Neutrophil (primary cell): ENCODE results near the gene EEPD1.

Source experiments
- H3K27ac ChIP-seq: fragments of 200-600 bp; sonication (generic); 2 replicates; pipeline ENCODE4 v1.5.1; 2016; ENCODE audit warnings: mild to moderate bottlenecking, moderate library complexity
- H3K27me3 ChIP-seq: fragments of 200-600 bp; sonication (generic); 2 replicates; pipeline ENCODE4 v1.6.0; 2016; ENCODE audit warnings: mild to moderate bottlenecking
- H3K36me3 ChIP-seq: fragments of 200-600 bp; sonication (generic); 2 replicates; pipeline ENCODE4 v1.5.1; 2017
- H3K4me1 ChIP-seq, 2 experiments: fragments of 200-600 bp in 1 of 2; sonication (generic) in 1 of 2; 1 replicate in 1 of 2; 2 replicates in 1 of 2; pipeline versions ENCODE4 v1.5.1 to v1.6.1; 2013 to 2016; ENCODE audit warnings: low read depth in 1 of 2, low read length in 1 of 2, mild to moderate bottlenecking in 1 of 2, moderate library complexity in 1 of 2; ENCODE audit not compliant: control insufficient read depth in 1 of 2, insufficient read depth in 1 of 2
- H3K4me3 ChIP-seq, 2 experiments: fragments of 200-600 bp in 1 of 2; sonication (generic) in 1 of 2; 1 replicate in 1 of 2; 2 replicates in 1 of 2; pipeline ENCODE4 v1.5.1; 2013 to 2016; ENCODE audit warnings: low read depth in 1 of 2, low read length in 1 of 2, mild to moderate bottlenecking in 1 of 2, moderate library complexity in 1 of 2
- H3K9me3 ChIP-seq: fragments of 200-600 bp; sonication (generic); 2 replicates; pipeline ENCODE4 v1.5.1; 2016
- CTCF ChIP-seq: fragments of 200-600 bp; sonication (generic); IDR thresholded peaks from 2 replicates; pipeline ENCODE4 v1.5.1; 2016; ENCODE audit warnings: antibody characterized with exemption

Gene EEPD1

GRCh38 chr7:36262309-36263094 is 109.4 kb downstream of the EEPD1 start:
- H3K27me3 ChIP-seq, result no peaks in the 10 kb centered on the region
- H3K4me3 ChIP-seq, result peak overlapping the region; percentile 9 to 42
- peaks cover 80 to 89% of the 10 kb centered on the region in 2 experiments for H3K4me1 ChIP-seq
- TF ChIP-seq CTCF, result no peak
- peak overlapping the region; percentile 95 for H3K27ac ChIP-seq
- no peaks in the 10 kb centered on the region for H3K9me3 ChIP-seq
- no peaks in the 10 kb centered on the region for H3K36me3 ChIP-seq

- Histone ChIP-seq H3K36me3 (no peaks in the 10 kb centered on the region), H3K4me1 (peaks cover 84 to 93% of the 10 kb centered on the region in 2 experiments), H3K27me3 (no peaks in the 10 kb centered on the region), H3K4me3 (peak overlapping the region; percentile 39 to 41), H3K27ac (peak overlapping the region; percentile 95), H3K9me3 (no peaks in the 10 kb centered on the region)
- TF ChIP-seq CTCF, result no peak
Observed at GRCh38 chr7:36263095-36263484, 110.0 kb downstream of the EEPD1 start.

GRCh38 chr7:36264123-36264801 is 111.2 kb downstream of the EEPD1 start:
- Histone ChIP-seq H3K27me3 (no peaks in the 10 kb centered on the region), H3K36me3 (no peaks in the 10 kb centered on the region), H3K4me1 (peaks cover 84 to 93% of the 10 kb centered on the region in 2 experiments), H3K27ac (peak overlapping the region; percentile 95), H3K9me3 (no peaks in the 10 kb centered on the region), H3K4me3 (peak overlapping the region; percentile 39 to 41)
- TF ChIP-seq CTCF, result no peak

GRCh38 chr7:36264913-36265516 is 112.0 kb downstream of the EEPD1 start:
- no peak for TF ChIP-seq CTCF
- H3K4me3 ChIP-seq, result peak overlapping the region; percentile 39 to 41
- H3K4me1 ChIP-seq, result peaks cover 79 to 88% of the 10 kb centered on the region in 2 experiments
- peak overlapping the region; percentile 95 for H3K27ac ChIP-seq
- no peaks in the 10 kb centered on the region for H3K9me3 ChIP-seq
- no peaks in the 10 kb centered on the region for H3K36me3 ChIP-seq
- no peaks in the 10 kb centered on the region for H3K27me3 ChIP-seq

- H3K27me3 ChIP-seq, result no peaks in the 10 kb centered on the region
- TF ChIP-seq CTCF, result no peak
- peaks cover 72 to 81% of the 10 kb centered on the region in 2 experiments for H3K4me1 ChIP-seq
- peak overlapping the region; percentile 95 for H3K27ac ChIP-seq
- no peaks in the 10 kb centered on the region for H3K9me3 ChIP-seq
- H3K36me3 ChIP-seq, result no peaks in the 10 kb centered on the region
- peak overlapping the region; percentile 39 to 41 for H3K4me3 ChIP-seq
Observed at GRCh38 chr7:36265680-36266079, 112.6 kb downstream of the EEPD1 start.
